ENCODE measurements around the gene MCM5.
A peak's percentile ranks its signal among the peaks of the same experiment; 100 is the strongest.

MCM5 gene

DNA sequence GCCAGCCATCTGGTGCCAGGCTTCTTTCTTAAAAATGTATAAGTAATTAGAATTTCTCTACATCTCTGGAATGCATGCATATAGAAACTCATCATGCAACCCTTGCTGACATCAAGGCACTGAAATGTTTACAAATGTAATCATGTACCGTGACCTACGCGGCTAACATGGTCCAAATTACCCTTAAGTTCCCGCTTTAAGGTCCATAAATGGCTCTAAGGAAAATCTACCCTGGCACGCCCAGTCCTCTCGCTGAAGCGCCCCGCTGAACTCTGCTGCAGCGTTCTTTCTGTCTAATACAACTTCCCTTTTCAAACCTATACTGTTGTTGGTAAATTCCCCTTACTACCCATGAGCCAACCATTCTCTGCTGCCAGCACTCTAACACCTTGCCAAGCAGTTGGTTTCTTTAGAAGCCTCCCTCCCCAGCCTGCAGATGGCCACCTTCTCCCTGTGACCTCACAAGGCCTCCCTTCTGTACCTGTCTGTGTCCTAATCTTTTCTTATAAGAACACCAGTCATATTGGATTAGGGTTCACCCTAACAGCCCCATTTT, 32.5 kb upstream of the MCM5 start:
- in situ Hi-C loops (cut with HindIII; ENCODE audit: low pct_unique_long_range_greater_than_20kb, low sequenced_read_pairs) = no loop called here
- TF ChIP-seq JUND (IDR thresholded peaks at IDR 0.05; ENCODE audit: low read depth) = no peak
- DNase-seq (ENCODE audit: low read depth in 1 of 2, low spot score in 1 of 2) = peak in 1 of 2 experiments; percentile 17

DNA sequence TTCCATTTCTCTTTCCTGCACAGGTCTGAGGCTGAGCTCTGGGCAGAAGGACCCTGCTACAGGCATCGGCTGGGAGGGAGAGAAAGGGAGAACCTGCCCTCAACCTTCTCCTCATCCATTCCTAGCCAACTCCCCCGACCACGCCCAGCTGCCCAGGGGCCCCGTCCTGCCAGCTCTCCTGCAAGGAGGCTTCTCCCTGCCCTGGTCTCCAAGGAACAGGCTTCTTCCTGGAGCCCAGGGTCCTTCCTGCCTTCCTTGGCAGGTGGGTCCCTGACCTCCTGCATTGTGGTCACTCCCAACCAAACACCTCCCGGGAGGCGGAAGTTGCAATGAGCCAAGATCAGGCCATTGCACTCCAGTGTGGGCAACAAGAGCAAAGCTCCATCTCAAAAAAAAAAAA, 31.6 kb upstream of the MCM5 start:
- DNase-seq (ENCODE audit: low read depth in 1 of 2, low spot score in 1 of 2) = no peak
- in situ Hi-C loops (cut with HindIII; ENCODE audit: low pct_unique_long_range_greater_than_20kb, low sequenced_read_pairs) = no loop called here
- no peak for TF ChIP-seq JUND (IDR thresholded peaks at IDR 0.05; ENCODE audit: low read depth)

DNA sequence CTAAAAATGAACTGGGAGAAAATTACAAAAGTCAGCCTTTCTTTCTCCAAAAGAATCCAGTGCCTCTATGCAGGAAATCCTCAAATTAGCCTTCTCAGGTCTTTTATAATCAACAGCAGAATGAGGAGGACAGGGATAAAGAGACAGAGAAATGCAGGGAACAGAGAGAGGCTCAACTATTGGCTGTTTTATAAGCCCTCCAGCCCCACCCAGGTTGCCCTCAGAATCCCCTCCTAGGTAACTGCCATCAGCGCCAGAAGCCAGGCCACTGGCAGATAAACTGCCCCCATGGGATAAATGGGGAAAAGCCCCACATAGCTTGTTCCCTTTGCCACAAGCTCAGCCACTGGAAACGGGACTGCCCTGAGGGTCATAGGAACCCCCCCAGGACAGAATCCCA, 29.9 kb upstream of the MCM5 start:
- DNase-seq (ENCODE audit: low read depth in 1 of 2, low spot score in 1 of 2) = no peak
- no peak for TF ChIP-seq JUND (IDR thresholded peaks at IDR 0.05; ENCODE audit: low read depth)
- in situ Hi-C loops (cut with HindIII; ENCODE audit: low pct_unique_long_range_greater_than_20kb, low sequenced_read_pairs) = no loop called here

DNA sequence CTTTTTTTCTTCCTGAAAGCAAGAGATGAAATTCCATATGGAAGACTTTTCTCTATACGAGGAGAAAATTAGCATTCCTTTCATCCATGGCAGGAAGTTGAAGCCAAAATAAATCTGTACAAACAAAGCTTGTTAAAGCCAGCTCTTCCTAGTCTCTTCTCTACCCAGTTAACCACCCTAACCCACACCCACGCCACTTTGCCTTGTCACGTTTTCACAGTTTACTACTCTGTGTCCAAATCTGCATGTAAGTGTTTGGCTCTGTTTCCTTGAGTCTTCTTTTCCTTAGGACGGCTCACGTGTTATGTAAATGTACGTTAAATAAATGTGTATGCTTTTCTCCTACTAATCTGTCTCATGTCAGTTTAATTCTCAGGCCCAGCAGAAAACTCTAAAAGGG, 26.2 kb upstream of the MCM5 start:
- TF ChIP-seq JUND (IDR thresholded peaks at IDR 0.05; ENCODE audit: low read depth) = no peak
- in situ Hi-C loops (cut with HindIII; ENCODE audit: low pct_unique_long_range_greater_than_20kb, low sequenced_read_pairs) = no loop called here
- no peak for DNase-seq (ENCODE audit: low read depth in 1 of 2, low spot score in 1 of 2)

DNA sequence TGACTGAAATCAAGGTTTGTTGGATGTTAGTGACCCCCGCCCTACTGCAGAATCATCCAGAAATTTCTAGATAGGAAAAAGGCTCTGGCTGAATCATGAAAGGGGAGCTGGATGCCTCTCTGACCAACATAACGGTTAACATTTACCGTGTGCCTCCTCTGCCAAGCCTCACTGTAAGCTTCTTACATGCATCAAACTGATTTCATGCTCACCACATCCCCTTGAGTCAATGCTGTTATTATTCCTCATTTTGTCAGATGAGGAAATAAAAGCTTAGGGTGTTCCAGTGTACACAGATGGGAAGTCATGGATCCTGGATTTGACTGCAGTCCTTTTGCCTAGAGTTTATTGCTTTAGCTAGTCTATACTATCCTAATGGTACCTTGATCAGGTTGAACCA, 24.9 kb upstream of the MCM5 start:
- no peak for TF ChIP-seq JUND (IDR thresholded peaks at IDR 0.05; ENCODE audit: low read depth)
- no peak for DNase-seq (ENCODE audit: low read depth in 1 of 2, low spot score in 1 of 2)
- in situ Hi-C loops (cut with HindIII; ENCODE audit: low pct_unique_long_range_greater_than_20kb, low sequenced_read_pairs) = no loop called here

DNA sequence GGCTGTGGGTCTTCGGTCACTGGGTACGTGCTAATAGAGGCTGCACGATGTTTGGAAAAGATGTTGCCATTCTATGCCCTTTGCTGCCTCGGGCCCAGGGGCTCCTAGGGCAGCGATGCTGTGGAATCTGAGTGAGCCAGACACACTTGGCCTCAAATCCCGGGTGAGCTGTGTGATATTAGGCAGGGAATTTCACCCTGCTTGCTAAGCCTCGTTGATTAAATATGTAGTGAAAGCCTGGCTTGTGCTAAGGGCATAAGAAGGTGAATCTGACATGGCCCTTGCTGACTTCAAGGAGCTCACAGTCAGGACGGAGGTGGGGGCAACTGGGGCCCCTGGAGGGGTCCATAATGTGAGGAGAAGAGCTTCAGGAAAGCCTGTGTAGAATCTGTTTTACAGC, 24.4 kb upstream of the MCM5 start:
- TF ChIP-seq JUND (IDR thresholded peaks at IDR 0.05; ENCODE audit: low read depth) = no peak
- in situ Hi-C loops (cut with HindIII; ENCODE audit: low pct_unique_long_range_greater_than_20kb, low sequenced_read_pairs) = no loop called here
- DNase-seq (ENCODE audit: low read depth in 1 of 2, low spot score in 1 of 2) = no peak

DNA sequence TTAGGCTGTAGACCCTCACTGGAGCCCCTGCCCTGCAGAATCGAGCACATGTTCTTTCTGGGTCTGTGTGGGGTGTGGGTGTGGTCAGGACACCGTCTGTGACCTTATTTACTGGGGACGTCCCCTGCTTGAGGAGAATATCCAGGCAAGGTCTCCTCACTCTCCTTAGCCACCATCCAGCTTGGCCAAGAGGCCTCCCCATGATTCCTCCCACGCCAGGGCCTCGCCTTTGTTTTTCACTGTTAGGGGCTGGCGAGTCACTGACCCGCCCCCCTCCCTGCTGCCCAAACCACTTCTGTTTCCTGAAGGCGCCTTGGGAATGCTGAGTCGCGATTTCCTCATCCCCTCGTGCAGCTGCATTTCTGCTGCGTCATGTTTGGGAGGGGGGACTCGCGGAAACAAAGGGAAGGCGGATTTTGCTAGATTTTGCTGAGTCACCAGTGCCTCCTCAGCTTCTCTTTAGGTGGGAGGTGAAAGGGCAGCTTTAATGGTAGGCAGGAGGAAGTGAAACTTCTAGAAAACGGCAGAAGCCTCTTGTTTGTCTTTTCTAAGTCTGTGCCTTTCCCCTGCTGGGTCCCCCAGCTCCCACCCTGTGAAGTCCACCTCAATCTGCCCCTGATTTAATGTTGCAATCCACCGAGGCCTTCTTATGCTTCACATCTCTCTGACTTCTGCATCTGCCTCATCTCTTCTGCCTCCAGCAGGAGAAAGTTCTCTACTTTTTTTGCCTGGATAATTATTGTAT, 23.0 kb upstream of the MCM5 start:
- no peak for TF ChIP-seq JUND (IDR thresholded peaks at IDR 0.05; ENCODE audit: low read depth)
- in situ Hi-C loops (cut with HindIII; ENCODE audit: low pct_unique_long_range_greater_than_20kb, low sequenced_read_pairs) = no loop called here
- peak; percentile 41 to 96 for DNase-seq (ENCODE audit: low read depth in 1 of 2, low spot score in 1 of 2)

DNA sequence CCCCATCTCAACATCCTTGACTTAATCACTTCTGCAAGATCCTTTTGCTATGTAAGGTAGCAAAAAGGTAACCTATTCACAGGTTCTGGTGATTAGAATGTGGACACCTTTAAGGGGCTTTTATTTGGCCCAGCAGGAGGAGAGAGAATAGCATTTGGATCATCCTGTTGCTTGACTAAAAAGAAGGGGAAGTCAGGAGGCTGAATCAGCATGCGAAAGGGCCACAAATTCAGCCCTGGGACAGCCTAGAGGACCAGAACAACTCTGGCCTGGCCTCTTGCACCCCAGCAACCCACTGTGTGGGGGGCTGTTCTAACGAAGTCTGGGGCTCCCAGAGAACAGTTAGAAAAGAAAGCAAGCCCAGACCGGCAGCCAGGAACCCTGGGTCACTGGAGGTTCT, 22.2 kb upstream of the MCM5 start:
- no peak for TF ChIP-seq JUND (IDR thresholded peaks at IDR 0.05; ENCODE audit: low read depth)
- no peak for DNase-seq (ENCODE audit: low read depth in 1 of 2, low spot score in 1 of 2)
- in situ Hi-C loops (cut with HindIII; ENCODE audit: low pct_unique_long_range_greater_than_20kb, low sequenced_read_pairs) = no loop called here

DNA sequence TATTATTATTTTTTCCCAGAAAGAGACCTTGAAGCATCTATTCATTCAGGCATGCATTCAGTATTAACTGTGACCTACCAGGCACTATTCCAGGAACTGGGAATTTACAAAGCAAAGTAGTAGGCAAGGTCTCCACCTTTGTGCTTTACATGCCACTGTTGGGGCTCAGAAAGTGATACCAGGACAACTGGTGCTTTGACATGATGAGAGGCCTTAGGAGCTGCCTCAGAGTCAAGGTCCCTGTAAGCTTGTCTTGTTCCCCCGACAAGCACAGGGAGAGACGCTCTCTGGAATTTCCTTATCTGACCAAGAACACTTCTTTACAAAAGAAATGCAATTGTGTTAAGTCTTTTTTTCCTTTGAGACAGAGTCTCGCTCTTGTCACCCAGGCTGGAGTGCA, 21.3 kb upstream of the MCM5 start:
- in situ Hi-C loops (cut with HindIII; ENCODE audit: low pct_unique_long_range_greater_than_20kb, low sequenced_read_pairs) = no loop called here
- TF ChIP-seq JUND (IDR thresholded peaks at IDR 0.05; ENCODE audit: low read depth) = no peak

DNA sequence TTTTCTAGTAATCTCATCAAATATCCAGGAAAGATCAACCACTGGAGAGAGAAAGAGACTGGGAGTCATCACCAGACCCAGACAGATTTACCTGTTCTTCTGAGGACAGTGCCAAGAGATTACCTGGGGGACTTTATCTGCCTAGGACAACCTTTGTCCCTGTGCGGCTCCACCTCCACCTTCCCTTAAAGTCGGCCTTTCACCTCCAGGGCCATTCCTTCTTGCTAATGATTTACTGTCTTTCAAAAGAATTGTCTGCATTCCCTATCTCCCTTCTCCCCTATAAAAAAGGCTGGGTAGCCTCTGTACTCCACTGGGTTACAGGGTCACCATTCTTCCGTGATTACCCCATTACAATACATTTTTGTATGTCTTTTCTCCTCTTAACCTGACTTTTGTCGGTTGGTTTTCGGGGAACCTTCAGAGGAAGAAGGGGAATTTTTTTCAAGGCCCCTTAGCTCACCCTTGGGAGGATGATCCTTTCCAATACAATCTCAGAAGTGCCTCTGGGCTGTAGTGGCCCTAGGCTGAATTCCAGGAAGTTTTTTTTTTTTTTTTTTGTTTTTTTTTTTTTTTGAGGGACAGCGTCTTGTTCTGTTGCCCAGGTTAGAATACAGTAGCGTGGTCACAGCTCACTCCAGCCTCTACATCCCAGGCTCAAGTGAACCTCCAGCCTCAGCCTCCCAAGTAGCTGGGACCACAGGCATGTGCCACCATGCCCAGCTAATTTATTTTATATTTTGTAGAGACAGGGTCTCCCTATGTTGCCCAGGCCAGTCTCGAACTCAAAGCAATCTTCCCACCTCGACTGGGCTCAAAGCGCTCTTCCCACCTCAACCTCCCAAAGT, 20.6 kb upstream of the MCM5 start:
- TF ChIP-seq JUND (IDR thresholded peaks at IDR 0.05; ENCODE audit: low read depth) = no peak
- in situ Hi-C loops (cut with HindIII; ENCODE audit: low pct_unique_long_range_greater_than_20kb, low sequenced_read_pairs) = no loop called here
- no peak for DNase-seq (ENCODE audit: low read depth in 1 of 2, low spot score in 1 of 2)

More for the DNA sequence above, 21.3 kb upstream of the MCM5 start:
- no peak for DNase-seq (ENCODE audit: low read depth in 1 of 2, low spot score in 1 of 2)

DNA sequence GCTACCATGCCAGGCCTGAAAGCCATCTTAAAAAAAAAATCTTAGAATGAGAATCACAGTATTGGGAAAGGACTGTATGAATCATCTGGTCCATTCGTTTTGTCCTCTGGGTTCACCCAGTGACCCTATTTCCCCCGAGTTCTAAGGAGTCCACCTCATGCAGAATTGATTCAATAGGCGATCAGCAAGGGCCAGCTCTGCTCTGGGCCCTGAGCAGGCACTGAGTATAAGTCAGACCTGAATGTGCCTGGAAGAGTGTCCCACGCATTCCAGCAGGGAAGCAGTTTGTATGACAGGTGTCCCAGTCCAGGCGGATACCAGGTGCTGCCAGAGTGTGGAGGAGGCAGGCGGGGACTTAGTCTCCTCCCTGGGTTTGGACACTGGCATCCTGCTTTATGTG, 19.9 kb upstream of the MCM5 start:
- DNase-seq (ENCODE audit: low read depth in 1 of 2, low spot score in 1 of 2) = no peak
- in situ Hi-C loops (cut with HindIII; ENCODE audit: low pct_unique_long_range_greater_than_20kb, low sequenced_read_pairs) = no loop called here
- no peak for TF ChIP-seq JUND (IDR thresholded peaks at IDR 0.05; ENCODE audit: low read depth)

DNA sequence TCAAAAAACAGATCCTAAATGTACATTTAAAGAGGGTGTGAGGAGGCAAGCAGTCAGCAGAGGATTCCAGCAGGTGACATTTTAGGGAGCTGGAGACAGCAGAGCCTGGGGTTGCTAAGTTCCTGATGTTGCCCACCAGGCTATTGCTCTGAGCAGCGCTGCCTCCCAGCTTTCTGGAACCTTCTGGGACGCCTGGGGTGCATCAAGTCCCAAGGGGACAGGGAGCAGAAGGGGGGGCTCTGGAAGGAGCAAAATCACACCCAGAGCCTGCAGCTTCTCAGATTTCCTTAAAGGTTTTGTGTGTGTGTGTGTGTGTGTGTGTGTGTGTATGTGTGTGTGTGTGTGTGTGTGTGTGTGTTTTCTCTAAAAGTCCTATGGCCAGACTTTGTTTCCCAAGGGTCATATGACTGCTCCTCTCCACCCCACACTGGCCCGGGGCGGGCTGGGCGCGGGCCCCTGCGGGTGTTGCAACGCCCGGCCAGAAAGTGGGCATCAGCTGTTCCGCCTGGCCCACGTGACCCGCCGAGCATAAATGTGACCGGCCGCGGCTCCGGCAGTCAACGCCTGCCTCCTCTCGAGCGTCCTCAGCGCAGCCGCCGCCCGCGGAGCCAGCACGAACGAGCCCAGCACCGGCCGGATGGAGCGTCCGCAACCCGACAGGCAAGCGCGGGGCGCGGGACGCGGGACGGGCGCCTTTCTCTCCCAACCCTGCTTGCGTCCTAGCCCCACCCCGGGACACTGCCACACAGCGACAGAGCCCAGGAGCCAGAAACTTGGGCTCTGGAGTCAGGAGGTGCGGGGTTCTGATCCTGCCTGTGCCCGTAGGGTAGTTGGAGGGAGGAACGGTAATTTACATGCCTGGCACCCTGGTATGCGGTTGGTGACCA, 19.2 kb upstream of the MCM5 start, which contains the start of gene HMOX1:
HMOX1 (plus strand) TSS at position 560 of the 887 bp plus-strand sequence; CDS start at position 638, 78 bp downstream.
- peak; percentile 61 to 84 for DNase-seq (ENCODE audit: low read depth in 1 of 2, low spot score in 1 of 2)
- in situ Hi-C loops (cut with HindIII; ENCODE audit: low pct_unique_long_range_greater_than_20kb, low sequenced_read_pairs) = no loop called here
- no peak for TF ChIP-seq JUND (IDR thresholded peaks at IDR 0.05; ENCODE audit: low read depth)
